Stimulated activated CD4-positive, alpha-beta T cell treated with anti-CD3 and anti-CD28 coated beads, Interleukin-1b, Interleukin-23, amount 100 ng/mL, for 1 hour (primary cell): ENCODE data around the gene FRK.
"Not testable (repeated sequence)": the region's sequence is repeated elsewhere in the genome, so short reads cannot be mapped to it uniquely, and the experiment has no call there.

Source experiments
- DNase-seq, 2 donors: peaks; one replicate each; pipeline ENCODE4 v3.0.0-alpha.2; 2020; ENCODE audit warnings: low read depth in 2 of 2

FRK gene

GRCh38 chr6:116008470-116009243 is 52.0 kb downstream of the FRK start:
- DNase-seq = no peak

- no peak for DNase-seq
Observed at GRCh38 chr6:116004841-116005815, 55.6 kb downstream of the FRK start.

GRCh38 chr6:116003668-116004067 is 57.0 kb downstream of the FRK start:
- no peak for DNase-seq

- no peak for DNase-seq
Observed at GRCh38 chr6:116002756-116003155, 57.9 kb downstream of the FRK start.

- no peak for DNase-seq
Observed at GRCh38 chr6:115999235-115999634, 61.5 kb downstream of the FRK start.

- no peak for DNase-seq
Observed at GRCh38 chr6:115997990-115998585, 62.6 kb downstream of the FRK start.

- DNase-seq = no peak
Observed at GRCh38 chr6:115986026-115986425, 74.7 kb downstream of the FRK start.

GRCh38 chr6:115984809-115985208 is 75.9 kb downstream of the FRK start:
- DNase-seq = no peak

- DNase-seq = no peak
Observed at GRCh38 chr6:115983998-115984397, 76.7 kb downstream of the FRK start.

GRCh38 chr6:115982453-115982852 is 78.2 kb downstream of the FRK start:
- no peak for DNase-seq

GRCh38 chr6:115977220-115977619 is 83.5 kb downstream of the FRK start:
- no peak for DNase-seq

- DNase-seq = no peak
Observed at GRCh38 chr6:115976321-115976870, 84.3 kb downstream of the FRK start.

- DNase-seq = no peak
Observed at GRCh38 chr6:115972679-115973078, 88.0 kb downstream of the FRK start.

- DNase-seq = no peak
Observed at GRCh38 chr6:115971785-115972184, 88.9 kb downstream of the FRK start.

GRCh38 chr6:115969930-115970273 is 90.8 kb downstream of the FRK start:
- DNase-seq = no peak

GRCh38 chr6:115969207-115969929 is 91.3 kb downstream of the FRK start:
- no peak for DNase-seq

- DNase-seq = not testable (repeated sequence)
Observed at GRCh38 chr6:115960286-115960685, 100.4 kb downstream of the FRK start.

- no peak for DNase-seq
Observed at GRCh38 chr6:115958958-115959357, 101.7 kb downstream of the FRK start.

- no peak for DNase-seq
Observed at GRCh38 chr6:115954740-115955139, 106.0 kb downstream of the FRK start.

- DNase-seq = no peak
Observed at GRCh38 chr6:115948751-115949150, 111.9 kb downstream of the FRK start.

- DNase-seq = no peak
Observed at GRCh38 chr6:115947966-115948541, 112.6 kb downstream of the FRK start.
